ENCODE measurements around the gene SETBP1. TPM values are rescaled to one million over a fixed set of nuclear protein-coding genes. Genes with fewer than 3 reads are reported as not detected.

The SETBP1 gene
- total and polyA plus RNA-seq, 2 of the 13 experiments (the other 11 are each of a cell fraction or from before 2014, with no cell fraction given): 0.18 to 0.65 TPM

- no peak overlapping the region for H3K4me3 ChIP-seq (replicated peaks in 1 of 3; ENCODE audit: insufficient read depth in 1 of 3, low read depth in 2 of 3, low read length in 3 of 3)
- BruUV-seq (replicated peaks): no TSS peak
- H3K9ac ChIP-seq (ENCODE audit: insufficient read depth, low read depth, low read length): no peak overlapping the region
- no peak for FAIRE-seq
- no peak overlapping the region for H3K4me2 ChIP-seq (ENCODE audit: low read depth, low read length)
- ATAC-seq: no peak
- H4K20me1 ChIP-seq (ENCODE audit: insufficient read depth, low read length): no peaks in the 10 kb centered on the region
- CTCF ChIA-PET (ENCODE audit: low intra/inter-chr PET ratio, low total read pairs): no interaction called here
- TF ChIP-seq ZNF337 (CRISPR knock-in tag; IDR thresholded peaks at IDR 0.05; ENCODE audit: borderline replicate concordance, low read depth) (no peak), ZNF138 (CRISPR knock-in tag; IDR thresholded peaks at IDR 0.05; ENCODE audit: low read depth) (no peak), DR1 (CRISPR knock-in tag; IDR thresholded peaks at IDR 0.05) (no peak), ZFP91 (CRISPR knock-in tag; IDR thresholded peaks at IDR 0.05; ENCODE audit: borderline replicate concordance) (no peak), ZBED4 (CRISPR knock-in tag; IDR thresholded peaks at IDR 0.05; ENCODE audit: borderline replicate concordance) (no peak)
- intact Hi-C loops (cut with micrococcal nuclease; ENCODE audit: unreplicated experiment): no loop called here
- no peak overlapping the region for H2AFZ ChIP-seq (ENCODE audit: low read length)
- H3K36me3 ChIP-seq (replicated peaks in 1 of 2; ENCODE audit: control insufficient read depth in 1 of 2, insufficient read depth in 2 of 2, low read length in 2 of 2): no peaks in the 10 kb centered on the region
- H3K27ac ChIP-seq (ENCODE audit: extremely low read length, insufficient read depth, low read length): no peak overlapping the region
- no peaks in the 10 kb centered on the region for H3K27me3 ChIP-seq (ENCODE audit: control insufficient read depth in 1 of 2, insufficient read depth in 2 of 2, low read length in 2 of 2)
- POLR2A ChIA-PET: no interaction called here
- DNase-seq (ENCODE audit: low spot score): no peak
- H3K9me3 ChIP-seq (ENCODE audit: low read length): no peaks in the 10 kb centered on the region
- in situ Hi-C loops (cut with HindIII; ENCODE audit: extremely low pct_ligation_motif_present, low pct_unique_long_range_greater_than_20kb): no loop called here
- H3K79me2 ChIP-seq (ENCODE audit: insufficient read depth, low read length): no peaks in the 10 kb centered on the region
- 56% methylated on average over 3 of the region's 3 CpGs for WGBS (ENCODE audit: low lambda C conversion rate)
- no peaks in the 10 kb centered on the region for H3K4me1 ChIP-seq (ENCODE audit: insufficient read depth, low read length)
Measured at GRCh38 chr18:44823286-44823685, 142.6 kb downstream of the SETBP1 start.
